ENCODE measurements around the gene MORC4.

- no peak for TF ChIP-seq CTCF (IDR thresholded peaks at IDR 0.05; ENCODE audit: poor library complexity)
- no peak for TF ChIP-seq EZH2phosphoT487 (IDR thresholded peaks at IDR 0.05; ENCODE audit: low read depth, severe bottlenecking, unreplicated experiment)
- TF ChIP-seq EZH2 (IDR thresholded peaks at IDR 0.05; ENCODE audit: borderline replicate concordance) = no peak
Observed at GRCh38 chrX:107014936-107015335, 14.9 kb upstream of the MORC4 start.
